ENCODE measurements around the gene SPPL2B.
"Not testable (repeated sequence)": the region's sequence is repeated elsewhere in the genome, so short reads cannot be mapped to it uniquely, and the experiment has no call there.

The SPPL2B gene

GRCh38 chr19:2328401-2329148 lies at the start of gene SPPL2B, which contains the start of gene LSM7:
Gene SPPL2B, plus strand, starts transcription at chr19:2328684. Its CDS starts 26 bp downstream, at chr19:2328710.
Gene LSM7, minus strand, starts transcription at chr19:2328586. Its CDS starts 20 bp downstream, at chr19:2328566.
- peak; percentile 92 for DNase-seq

- no peak for DNase-seq
Measured at GRCh38 chr19:2280633-2281264, 47.7 kb upstream of the SPPL2B start.

GRCh38 chr19:2281265-2282061 lies 47.0 kb upstream of the SPPL2B start:
- not testable (repeated sequence) for DNase-seq

GRCh38 chr19:2282062-2282861 lies 46.2 kb upstream of the SPPL2B start, which contains the start of gene PEAK3:
Gene PEAK3, minus strand, starts transcription at chr19:2282175. Its CDS starts 1,244 bp downstream, at chr19:2280931.
- DNase-seq, result no peak

GRCh38 chr19:2282862-2283237 lies 45.6 kb upstream of the SPPL2B start:
- no peak for DNase-seq

GRCh38 chr19:2283835-2284507 lies 44.5 kb upstream of the SPPL2B start:
- no peak for DNase-seq

GRCh38 chr19:2286402-2287140 lies 41.9 kb upstream of the SPPL2B start:
- DNase-seq, result no peak

GRCh38 chr19:2287585-2288337 lies 40.7 kb upstream of the SPPL2B start:
- DNase-seq, result no peak

GRCh38 chr19:2288338-2288817 lies 40.1 kb upstream of the SPPL2B start:
- no peak for DNase-seq

- DNase-seq, result no peak
Measured at GRCh38 chr19:2288818-2289713, 39.4 kb upstream of the SPPL2B start.

- DNase-seq, result peak; percentile 40
Measured at GRCh38 chr19:2289714-2290435, 38.6 kb upstream of the SPPL2B start.

GRCh38 chr19:2290441-2291184 lies 37.9 kb upstream of the SPPL2B start:
- no peak for DNase-seq

- DNase-seq, result no peak
Measured at GRCh38 chr19:2291185-2291751, 37.2 kb upstream of the SPPL2B start.

- DNase-seq, result no peak
Measured at GRCh38 chr19:2294687-2295335, 33.7 kb upstream of the SPPL2B start.

GRCh38 chr19:2296141-2296540 lies 32.3 kb upstream of the SPPL2B start:
- no peak for DNase-seq

- DNase-seq, result no peak
Measured at GRCh38 chr19:2300533-2300932, 28.0 kb upstream of the SPPL2B start.
